Bronchial epithelial cell (primary cell): ENCODE measurements around the gene RSPH6A. TPM values are rescaled to one million over a fixed set of nuclear protein-coding genes. Genes with fewer than 3 reads are reported as not detected.

Experiments used
- DNase-seq: peaks from one replicate; pipeline ENCODE4 v3.0.0-alpha.2; 2010; ENCODE audit warnings: low read depth
- FAIRE-seq: peaks from 2 replicates; lab custom pipeline; 2011; peaks lifted over from hg19 to GRCh38; lab: Jason Lieb, UNC
- H3K27me3 ChIP-seq: 2 replicates; pipeline ENCODE4 v1.5.1; 2011; ENCODE audit warnings: low read length; ENCODE audit not compliant: control insufficient read depth, insufficient read depth
- H3K36me3 ChIP-seq: 2 replicates; pipeline ENCODE4 v1.5.1; 2011; ENCODE audit warnings: low read length; ENCODE audit not compliant: control insufficient read depth, insufficient read depth
- H3K4me3 ChIP-seq: 2 replicates; pipeline ENCODE4 v1.5.1; 2011; ENCODE audit warnings: mild to moderate bottlenecking, low read depth, low read length, control low read depth
- CTCF ChIP-seq: IDR thresholded peaks from 2 replicates; pipeline ENCODE4 v1.5.1; 2011; ENCODE audit warnings: mild to moderate bottlenecking, moderate library complexity, low read length, control low read depth, inconsistent platforms; ENCODE audit not compliant: insufficient read depth, severe bottlenecking
- total RNA-seq: library from RNA; depleted of rRNA; stranded (reverse); fragments of >200 nt; gene quantifications from 2 replicates; pipeline ENCODE4 v1.2.1, GENCODE V29; 2014

Gene RSPH6A
- total RNA-seq, 1 donor from 2014 or later = not detected

GRCh38 chr19:45790942-45791341 is 24.2 kb downstream of the RSPH6A start:
- peak; percentile 91 for FAIRE-seq
- DNase-seq = no peak
- H3K4me3 ChIP-seq = no peak overlapping the region
- peaks cover 14% of the 10 kb centered on the region for H3K36me3 ChIP-seq
- TF ChIP-seq CTCF = no peak
- no peaks in the 10 kb centered on the region for H3K27me3 ChIP-seq

GRCh38 chr19:45789035-45789786 is 25.9 kb downstream of the RSPH6A start:
- no peak for TF ChIP-seq CTCF
- no peaks in the 10 kb centered on the region for H3K27me3 ChIP-seq
- no peak overlapping the region for H3K4me3 ChIP-seq
- FAIRE-seq (no peak), DNase-seq (no peak)
- peaks cover 18% of the 10 kb centered on the region for H3K36me3 ChIP-seq

- Histone ChIP-seq H3K27me3 (no peaks in the 10 kb centered on the region), H3K36me3 (peaks cover 20% of the 10 kb centered on the region), H3K4me3 (no peak overlapping the region)
- no peak for FAIRE-seq
- no peak for DNase-seq
- no peak for TF ChIP-seq CTCF
These were observed 28.6 kb downstream of the RSPH6A start for GRCh38 chr19:45786533-45786894.

- FAIRE-seq = no peak
- no peak for TF ChIP-seq CTCF
- Histone ChIP-seq H3K36me3 (peaks cover 21% of the 10 kb centered on the region), H3K4me3 (no peak overlapping the region), H3K27me3 (no peaks in the 10 kb centered on the region)
- DNase-seq = no peak
These were observed 29.2 kb downstream of the RSPH6A start for GRCh38 chr19:45785781-45786532.

GRCh38 chr19:45785097-45785496 is 30.0 kb downstream of the RSPH6A start:
- H3K27me3 ChIP-seq = no peaks in the 10 kb centered on the region

More at GRCh38 chr19:45785097-45785496, 30.0 kb downstream of the RSPH6A start:
- TF ChIP-seq CTCF = no peak
- no peak for DNase-seq
- Histone ChIP-seq H3K4me3 (no peak overlapping the region), H3K36me3 (peaks cover 18% of the 10 kb centered on the region)
- FAIRE-seq = no peak
